ENCODE data around the gene ARHGAP44.

The ARHGAP44 gene

GRCh38 chr17:12851901-12852435, 62.7 kb downstream of the ARHGAP44 start:
- no peak overlapping the region for H3K27ac Mint-ChIP-seq
- H3K4me3 Mint-ChIP-seq, result no peak overlapping the region
- H3K4me1 Mint-ChIP-seq, result no peaks in the 10 kb centered on the region
- TF ChIP-seq, protein P1, sequence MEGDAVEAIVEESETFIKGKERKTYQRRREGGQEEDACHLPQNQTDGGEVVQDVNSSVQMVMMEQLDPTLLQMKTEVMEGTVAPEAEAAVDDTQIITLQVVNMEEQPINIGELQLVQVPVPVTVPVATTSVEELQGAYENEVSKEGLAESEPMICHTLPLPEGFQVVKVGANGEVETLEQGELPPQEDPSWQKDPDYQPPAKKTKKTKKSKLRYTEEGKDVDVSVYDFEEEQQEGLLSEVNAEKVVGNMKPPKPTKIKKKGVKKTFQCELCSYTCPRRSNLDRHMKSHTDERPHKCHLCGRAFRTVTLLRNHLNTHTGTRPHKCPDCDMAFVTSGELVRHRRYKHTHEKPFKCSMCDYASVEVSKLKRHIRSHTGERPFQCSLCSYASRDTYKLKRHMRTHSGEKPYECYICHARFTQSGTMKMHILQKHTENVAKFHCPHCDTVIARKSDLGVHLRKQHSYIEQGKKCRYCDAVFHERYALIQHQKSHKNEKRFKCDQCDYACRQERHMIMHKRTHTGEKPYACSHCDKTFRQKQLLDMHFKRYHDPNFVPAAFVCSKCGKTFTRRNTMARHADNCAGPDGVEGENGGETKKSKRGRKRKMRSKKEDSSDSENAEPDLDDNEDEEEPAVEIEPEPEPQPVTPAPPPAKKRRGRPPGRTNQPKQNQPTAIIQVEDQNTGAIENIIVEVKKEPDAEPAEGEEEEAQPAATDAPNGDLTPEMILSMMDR (IDR thresholded peaks at IDR 0.05; ENCODE audit: unreplicated experiment in 3 of 3), result no peak
- H3K36me3 Mint-ChIP-seq (ENCODE audit: low read depth), result no peaks in the 10 kb centered on the region
- H3K27me3 Mint-ChIP-seq (ENCODE audit: low read depth), result no peaks in the 10 kb centered on the region
- no peaks in the 10 kb centered on the region for H3K9me3 Mint-ChIP-seq

DNA sequence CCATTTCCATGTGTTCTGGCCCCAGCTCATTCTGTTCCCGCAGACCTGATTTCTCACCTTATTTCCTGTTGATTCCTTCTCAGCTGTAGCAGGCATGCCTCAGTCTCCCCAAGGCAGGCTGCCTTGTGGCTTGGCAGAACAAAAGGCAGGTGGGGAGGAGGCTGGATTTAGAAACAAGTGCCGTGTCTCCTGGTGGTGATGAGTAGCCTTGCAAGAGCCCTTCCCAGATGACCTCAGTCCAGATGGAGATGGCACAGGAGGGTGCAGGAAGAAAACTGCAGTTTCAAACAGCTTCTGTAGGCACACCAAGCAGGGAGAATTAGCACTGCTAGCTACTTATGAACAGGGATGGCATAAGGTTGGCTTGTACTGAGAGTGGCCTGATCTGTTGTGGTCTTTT, 64.6 kb downstream of the ARHGAP44 start:
- H3K9me3 Mint-ChIP-seq, result peaks cover 5% of the 10 kb centered on the region
- H3K4me3 Mint-ChIP-seq, result no peak overlapping the region
- no peaks in the 10 kb centered on the region for H3K36me3 Mint-ChIP-seq (ENCODE audit: low read depth)
- H3K4me1 Mint-ChIP-seq, result no peaks in the 10 kb centered on the region
- TF ChIP-seq, protein P1 (IDR thresholded peaks at IDR 0.05; ENCODE audit: unreplicated experiment in 3 of 3), result no peak
- no peaks in the 10 kb centered on the region for H3K27me3 Mint-ChIP-seq (ENCODE audit: low read depth)
- no peak overlapping the region for H3K27ac Mint-ChIP-seq

- no peak overlapping the region for H3K4me3 Mint-ChIP-seq
- H3K9me3 Mint-ChIP-seq, result peaks cover 5% of the 10 kb centered on the region
- no peaks in the 10 kb centered on the region for H3K36me3 Mint-ChIP-seq (ENCODE audit: low read depth)
- TF ChIP-seq, protein P1 (IDR thresholded peaks at IDR 0.05; ENCODE audit: unreplicated experiment in 3 of 3), result no peak
- no peaks in the 10 kb centered on the region for H3K4me1 Mint-ChIP-seq
- H3K27ac Mint-ChIP-seq, result no peak overlapping the region
- no peaks in the 10 kb centered on the region for H3K27me3 Mint-ChIP-seq (ENCODE audit: low read depth)
Observed at GRCh38 chr17:12856416-12856815, 67.1 kb downstream of the ARHGAP44 start.

- H3K27ac Mint-ChIP-seq, result no peak overlapping the region
- no peaks in the 10 kb centered on the region for H3K4me1 Mint-ChIP-seq
- H3K27me3 Mint-ChIP-seq (ENCODE audit: low read depth), result peaks cover 6% of the 10 kb centered on the region
- no peaks in the 10 kb centered on the region for H3K36me3 Mint-ChIP-seq (ENCODE audit: low read depth)
- H3K9me3 Mint-ChIP-seq, result peaks cover 8% of the 10 kb centered on the region
- H3K4me3 Mint-ChIP-seq, result no peak overlapping the region
- TF ChIP-seq, protein P1 (IDR thresholded peaks at IDR 0.05; ENCODE audit: unreplicated experiment in 3 of 3), result no peak
Observed at GRCh38 chr17:12857592-12857991, 68.3 kb downstream of the ARHGAP44 start.

GRCh38 chr17:12859520-12859919, 70.2 kb downstream of the ARHGAP44 start:
- Mint-ChIP-seq H3K4me1 (no peaks in the 10 kb centered on the region), H3K9me3 (peaks cover 8% of the 10 kb centered on the region), H3K27me3 (ENCODE audit: low read depth) (peaks cover 6% of the 10 kb centered on the region), H3K4me3 (no peak overlapping the region), H3K36me3 (ENCODE audit: low read depth) (no peaks in the 10 kb centered on the region), H3K27ac (no peak overlapping the region)
- TF ChIP-seq, protein P1 (IDR thresholded peaks at IDR 0.05; ENCODE audit: unreplicated experiment in 3 of 3), result no peak

- TF ChIP-seq, protein P1 (IDR thresholded peaks at IDR 0.05; ENCODE audit: unreplicated experiment in 3 of 3), result no peak
- Mint-ChIP-seq H3K4me1 (no peaks in the 10 kb centered on the region), H3K36me3 (ENCODE audit: low read depth) (peaks cover 1% of the 10 kb centered on the region), H3K27ac (no peak overlapping the region), H3K9me3 (peaks cover 2% of the 10 kb centered on the region), H3K4me3 (no peak overlapping the region), H3K27me3 (ENCODE audit: low read depth) (peaks cover 6% of the 10 kb centered on the region)
Observed at GRCh38 chr17:12865769-12866168, 76.5 kb downstream of the ARHGAP44 start.

Measured in nephron (organoid).